H1 (cell line): ENCODE results near the gene OR52K1. TPM values are rescaled to one million over a fixed set of nuclear protein-coding genes. Genes with fewer than 3 reads are reported as not detected.

Experiments
- CREB1 ChIP-seq: IDR thresholded peaks from 2 replicates; pipeline ENCODE4 v1.6.1; 2012; ENCODE audit warnings: inconsistent platforms
- EZH2 ChIP-seq: fragments of 200-600 bp; sonication (generic); IDR thresholded peaks from 2 replicates; pipeline ENCODE4 v1.7.1; 2012; ENCODE audit warnings: low read depth, mild to moderate bottlenecking, moderate library complexity, low read length, inconsistent platforms; ENCODE audit not compliant: severe bottlenecking
- HDAC6 ChIP-seq: IDR thresholded peaks from one replicate; pipeline ENCODE4 v1.7.1; 2012; ENCODE audit warnings: low read depth, mild to moderate bottlenecking, inconsistent platforms, low read length, moderate library complexity
- KDM5A ChIP-seq: fragments of 200-600 bp; IDR thresholded peaks from 2 replicates; pipeline ENCODE4 v1.7.1; 2012; ENCODE audit warnings: mild to moderate bottlenecking, low read length, inconsistent platforms, mixed read lengths
- NANOG ChIP-seq: IDR thresholded peaks from 2 replicates; pipeline ENCODE4 v1.6.1; 2011; ENCODE audit warnings: low read length, low read depth, mild to moderate bottlenecking, inconsistent platforms; ENCODE audit not compliant: insufficient read depth, poor library complexity, severe bottlenecking
- USF2 ChIP-seq: IDR thresholded peaks from 2 replicates; pipeline ENCODE4 v1.6.1; 2011; ENCODE audit warnings: low read length, improper control_type of control experiment
- ZNF274 ChIP-seq: IDR thresholded peaks from 2 replicates; pipeline ENCODE4 v1.7.0; 2012; ENCODE audit warnings: low read length, borderline replicate concordance; ENCODE audit errors: extremely low read depth
- polyA plus RNA-seq, 7 experiments: library from polyadenylated mRNA; depleted of rRNA in 3 of 7; stranded (reverse) in 5 of 7; unstranded in 2 of 7; fragments of >200 nt in 5 of 7; fragments of 200-250 nt in 2 of 7; gene quantifications; 1 replicate in 5 of 7; 2 replicates in 1 of 7; 4 replicates in 1 of 7; pipeline versions ENCODE4 v1.2.1 to v1.2.3, GENCODE V29; 2011 to 2013; ENCODE audit warnings: missing spikeins in 2 of 7, mixed read lengths in 2 of 7
- total RNA-seq: library from RNA; stranded (reverse); fragmentation: NEBNext Ultra II Directional; extraction: Animal tissue kit (Norgen Biotek cat#: 25700); gene quantifications from 2 replicates; pipeline ENCODE4 v1.2.1, GENCODE V29; 2021
- TF ChIP-seq, protein P1 (sequence below): IDR thresholded peaks from 2 replicates; pipeline ENCODE4 v1.6.1; 2011; ENCODE audit warnings: low read depth, mild to moderate bottlenecking, low read length; ENCODE audit not compliant: insufficient read depth

Gene OR52K1
- total and polyA plus RNA-seq, 2 of the 8 experiments (the other 6 are each of a cell fraction or from before 2014, with no cell fraction given), result not detected

- TF ChIP-seq EZH2 (no peak), USF2 (no peak), ZNF274 (no peak), CREB1 (no peak), KDM5A (no peak), HDAC6 (no peak), NANOG (no peak)
- TF ChIP-seq, protein P1, sequence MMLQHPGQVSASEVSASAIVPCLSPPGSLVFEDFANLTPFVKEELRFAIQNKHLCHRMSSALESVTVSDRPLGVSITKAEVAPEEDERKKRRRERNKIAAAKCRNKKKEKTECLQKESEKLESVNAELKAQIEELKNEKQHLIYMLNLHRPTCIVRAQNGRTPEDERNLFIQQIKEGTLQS, result no peak
- TF ChIP-seq, all 59 proteins: peak for 0
Observed at GRCh38 chr11:4467811-4468606, 14.4 kb upstream of the OR52K1 start (continued).
